Progenitor cell of endocrine pancreas (in vitro differentiated cells): ENCODE measurements around the gene SCN1B. TPM values are rescaled to one million over a fixed set of nuclear protein-coding genes. Genes with fewer than 3 reads are reported as not detected.
A peak's percentile ranks its signal among the peaks of the same experiment; 100 is the strongest.

Experiments used
- DNase-seq: peaks from one replicate; pipeline ENCODE4 v3.0.0; 2021; ENCODE audit warnings: low spot score; ENCODE audit not compliant: unreplicated experiment
- H3K27ac Mint-ChIP-seq: 2 replicates; pipeline ENCODE4 v1.8.0; 2021; ENCODE audit warnings: mild to moderate bottlenecking, moderate library complexity, mixed read lengths
- H3K27me3 Mint-ChIP-seq: 2 replicates; pipeline ENCODE4 v1.8.0; 2021; ENCODE audit warnings: mixed read lengths
- H3K36me3 Mint-ChIP-seq: 2 replicates; pipeline ENCODE4 v1.8.0; 2022; ENCODE audit warnings: mixed read lengths; ENCODE audit not compliant: insufficient read depth
- H3K4me1 Mint-ChIP-seq: 2 replicates; pipeline ENCODE4 v1.8.0; 2021; ENCODE audit warnings: low read depth, mixed read lengths
- H3K4me3 Mint-ChIP-seq: 2 replicates; pipeline ENCODE4 v1.8.0; 2021; ENCODE audit warnings: low read depth, mild to moderate bottlenecking, moderate library complexity, mixed read lengths
- H3K9me3 Mint-ChIP-seq: 2 replicates; pipeline ENCODE4 v1.8.0; 2021; ENCODE audit warnings: low read depth, mixed read lengths
- total RNA-seq: library from RNA; stranded (reverse); gene quantifications from 2 replicates; pipeline ENCODE4 v1.2.1, GENCODE V29; 2021
- TF ChIP-seq, protein P1 (sequence below): fragments of 200-600 bp; sonication (generic); IDR thresholded peaks from one replicate; pipeline ENCODE4 v1.5.0; 2021; ENCODE audit warnings: antibody characterized with exemption, mild to moderate bottlenecking; ENCODE audit not compliant: unreplicated experiment

SCN1B gene
- total RNA-seq, 1 donor from 2014 or later: 1.7 TPM

DNA sequence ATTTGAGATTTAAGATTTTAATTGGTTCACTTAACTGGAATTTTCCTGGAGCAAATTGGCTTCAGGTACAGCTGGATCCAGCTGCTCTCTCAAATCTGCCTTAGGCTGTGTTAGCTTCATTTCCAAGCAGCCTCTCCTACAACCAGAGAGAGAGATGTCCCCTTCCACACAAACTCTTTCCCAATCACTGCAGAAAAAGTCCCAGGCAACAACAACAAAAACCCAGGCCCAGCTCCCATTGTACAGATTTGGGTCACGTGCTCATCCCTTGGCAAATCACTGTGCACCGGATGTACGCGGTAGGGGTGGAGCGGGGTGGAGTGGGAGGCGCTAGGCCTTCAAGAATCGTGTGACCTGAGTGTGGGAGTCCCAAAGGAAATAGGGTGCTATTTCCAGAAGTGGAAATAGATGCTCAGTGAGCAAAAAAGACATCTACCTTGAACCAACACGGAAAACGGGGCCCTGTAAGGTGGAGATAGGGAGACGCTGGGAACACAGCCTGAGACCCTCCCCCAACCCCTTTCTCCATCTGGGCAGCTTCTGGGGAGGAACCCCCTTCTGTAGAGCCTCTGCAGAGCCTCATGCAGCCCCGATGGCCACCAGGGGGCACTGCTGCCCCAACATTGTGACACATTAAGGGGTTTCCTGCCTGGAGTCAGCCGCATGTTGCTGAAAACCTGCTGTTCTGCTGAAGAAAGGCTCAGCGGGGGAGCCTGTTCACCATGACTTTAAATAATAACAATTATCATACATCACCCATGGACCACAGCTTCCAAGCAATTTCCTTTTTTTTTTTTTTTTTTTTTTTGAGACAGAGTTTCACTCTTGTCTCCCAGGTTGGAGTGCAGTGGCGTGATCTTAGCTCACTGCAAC is 36.7 kb downstream of the SCN1B start:
- Mint-ChIP-seq H3K4me1 (peaks cover 12% of the 10 kb centered on the region), H3K4me3 (no peak overlapping the region), H3K36me3 (no peaks in the 10 kb centered on the region), H3K9me3 (no peaks in the 10 kb centered on the region), H3K27me3 (no peaks in the 10 kb centered on the region), H3K27ac (no peak overlapping the region)
- peak; percentile 87 for DNase-seq
- TF ChIP-seq, protein P1, sequence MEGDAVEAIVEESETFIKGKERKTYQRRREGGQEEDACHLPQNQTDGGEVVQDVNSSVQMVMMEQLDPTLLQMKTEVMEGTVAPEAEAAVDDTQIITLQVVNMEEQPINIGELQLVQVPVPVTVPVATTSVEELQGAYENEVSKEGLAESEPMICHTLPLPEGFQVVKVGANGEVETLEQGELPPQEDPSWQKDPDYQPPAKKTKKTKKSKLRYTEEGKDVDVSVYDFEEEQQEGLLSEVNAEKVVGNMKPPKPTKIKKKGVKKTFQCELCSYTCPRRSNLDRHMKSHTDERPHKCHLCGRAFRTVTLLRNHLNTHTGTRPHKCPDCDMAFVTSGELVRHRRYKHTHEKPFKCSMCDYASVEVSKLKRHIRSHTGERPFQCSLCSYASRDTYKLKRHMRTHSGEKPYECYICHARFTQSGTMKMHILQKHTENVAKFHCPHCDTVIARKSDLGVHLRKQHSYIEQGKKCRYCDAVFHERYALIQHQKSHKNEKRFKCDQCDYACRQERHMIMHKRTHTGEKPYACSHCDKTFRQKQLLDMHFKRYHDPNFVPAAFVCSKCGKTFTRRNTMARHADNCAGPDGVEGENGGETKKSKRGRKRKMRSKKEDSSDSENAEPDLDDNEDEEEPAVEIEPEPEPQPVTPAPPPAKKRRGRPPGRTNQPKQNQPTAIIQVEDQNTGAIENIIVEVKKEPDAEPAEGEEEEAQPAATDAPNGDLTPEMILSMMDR: peak; percentile 88

DNA sequence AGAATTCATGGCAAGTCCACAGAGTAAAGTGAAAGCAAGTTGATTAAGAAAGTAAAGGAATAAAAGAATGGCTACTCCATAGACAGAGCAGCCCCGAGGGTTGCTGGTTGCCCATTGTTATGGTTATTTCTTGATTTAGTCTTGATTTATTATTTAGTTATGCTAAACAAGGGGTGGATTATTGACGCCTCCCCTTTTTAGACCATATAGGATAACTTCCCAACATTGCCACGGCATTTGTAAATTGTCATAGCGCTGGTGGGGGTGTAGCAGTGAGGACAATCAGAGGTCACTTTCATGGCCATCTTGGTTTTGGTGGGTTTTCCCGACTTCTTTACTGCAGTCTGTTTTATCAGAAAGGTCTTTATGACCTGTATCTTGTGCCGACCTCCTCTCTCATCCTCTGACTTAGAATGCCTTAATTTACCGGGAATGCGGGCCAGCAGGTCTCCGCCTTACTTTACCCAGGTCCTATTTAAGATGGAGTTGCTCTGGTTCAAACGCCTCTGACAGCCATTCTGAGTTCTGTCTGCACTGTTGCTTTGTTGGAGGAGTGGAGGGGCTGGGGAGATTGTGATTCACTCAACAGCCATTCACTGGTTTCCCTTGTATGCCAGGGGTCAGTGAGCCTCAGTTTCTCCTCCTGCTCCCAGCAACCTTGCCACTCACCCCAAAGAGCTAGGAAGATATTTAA is 38.8 kb downstream of the SCN1B start:
- H3K27ac Mint-ChIP-seq: peak overlapping the region; percentile 98
- no peak overlapping the region for H3K4me3 Mint-ChIP-seq

DNA sequence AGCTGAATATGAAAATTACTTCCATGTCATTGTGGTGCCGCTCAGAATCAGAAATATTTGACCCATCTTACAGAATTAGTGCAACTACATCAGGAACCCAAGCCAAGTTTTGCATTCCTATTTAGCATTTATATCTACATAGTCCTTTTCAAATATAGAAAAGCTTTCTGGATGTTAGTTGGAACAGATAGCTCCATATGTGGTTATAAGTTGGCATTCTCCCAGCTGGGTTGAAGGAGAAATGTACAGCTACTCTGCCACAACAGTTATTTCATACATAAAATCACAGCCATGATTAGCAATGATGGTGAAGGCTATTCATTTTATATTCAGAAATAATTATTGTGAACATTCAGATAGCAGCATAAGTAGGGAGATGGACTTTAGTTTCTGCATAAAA is 39.4 kb downstream of the SCN1B start:
- Mint-ChIP-seq H3K4me3 (no peak overlapping the region), H3K4me1 (peaks cover 13% of the 10 kb centered on the region), H3K27ac (no peak overlapping the region), H3K9me3 (no peaks in the 10 kb centered on the region), H3K36me3 (no peaks in the 10 kb centered on the region), H3K27me3 (no peaks in the 10 kb centered on the region)
- TF ChIP-seq, protein P1: no peak
- no peak for DNase-seq

More for the DNA sequence above, 38.8 kb downstream of the SCN1B start:
- Mint-ChIP-seq H3K27me3 (no peaks in the 10 kb centered on the region), H3K36me3 (no peaks in the 10 kb centered on the region), H3K4me1 (peaks cover 13% of the 10 kb centered on the region), H3K9me3 (no peaks in the 10 kb centered on the region)
- TF ChIP-seq, protein P1: no peak
- DNase-seq: no peak

DNA sequence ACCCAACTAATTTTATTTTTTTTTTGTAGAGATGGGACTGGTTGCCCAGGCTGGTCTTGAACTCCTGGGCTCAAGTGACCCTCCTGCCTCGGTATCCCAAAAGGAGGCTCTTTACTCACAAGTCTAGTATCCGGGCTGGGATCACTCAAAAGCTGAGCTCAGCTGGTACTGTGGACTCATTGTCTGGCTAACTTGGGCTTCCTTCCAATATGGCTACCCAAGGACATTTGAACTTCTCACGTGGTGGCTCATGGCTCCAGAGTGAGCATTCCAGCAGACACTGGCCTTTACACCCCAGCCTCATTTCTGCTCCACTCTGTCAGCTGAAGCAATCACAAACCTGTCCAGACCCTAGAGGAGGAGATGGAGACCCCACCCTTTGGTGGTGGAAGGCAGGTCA is 40.2 kb downstream of the SCN1B start:
- no peak for DNase-seq
- Mint-ChIP-seq H3K4me3 (no peak overlapping the region), H3K4me1 (peaks cover 13% of the 10 kb centered on the region), H3K27ac (no peak overlapping the region), H3K9me3 (no peaks in the 10 kb centered on the region), H3K27me3 (peaks cover 4% of the 10 kb centered on the region), H3K36me3 (no peaks in the 10 kb centered on the region)
- TF ChIP-seq, protein P1: no peak

DNA sequence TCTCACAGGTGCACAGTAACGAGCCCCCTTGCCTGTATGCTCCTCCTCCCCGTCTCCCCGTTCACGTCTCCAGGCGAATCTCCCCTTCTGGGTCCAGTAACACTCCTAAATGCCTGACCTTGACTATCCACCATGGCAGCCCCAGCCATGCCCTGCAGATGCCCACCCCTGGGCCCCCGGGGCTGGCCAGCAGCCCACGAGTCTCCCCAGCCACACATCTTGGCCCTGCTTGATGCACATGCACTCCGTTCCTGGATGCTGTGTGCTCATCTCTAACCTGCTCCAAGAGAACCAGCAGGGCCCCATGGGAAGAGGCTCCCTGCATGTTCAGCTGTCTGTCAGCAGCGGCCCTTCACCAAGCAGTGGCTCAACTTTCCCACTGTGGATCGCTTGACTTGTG is 43.2 kb downstream of the SCN1B start:
- H3K27ac Mint-ChIP-seq: no peak overlapping the region
- H3K27me3 Mint-ChIP-seq: peaks cover 15% of the 10 kb centered on the region
- H3K4me3 Mint-ChIP-seq: no peak overlapping the region
- no peaks in the 10 kb centered on the region for H3K36me3 Mint-ChIP-seq
- TF ChIP-seq, protein P1: no peak
- H3K4me1 Mint-ChIP-seq: peaks cover 5% of the 10 kb centered on the region
- no peaks in the 10 kb centered on the region for H3K9me3 Mint-ChIP-seq
- no peak for DNase-seq
